Stimulated activated CD8-positive, alpha-beta memory T cell treated with anti-CD3 and anti-CD28 coated beads, Interleukin-12 subunit alpha, Interleukin-12 subunit beta, amount 100 ng/mL, for 4 hours (primary cell): ENCODE results near the gene PARP3.

Experiments used
- DNase-seq: peaks from one replicate; pipeline ENCODE4 v3.0.0-alpha.2; 2020; ENCODE audit warnings: low read depth

The PARP3 gene

DNA sequence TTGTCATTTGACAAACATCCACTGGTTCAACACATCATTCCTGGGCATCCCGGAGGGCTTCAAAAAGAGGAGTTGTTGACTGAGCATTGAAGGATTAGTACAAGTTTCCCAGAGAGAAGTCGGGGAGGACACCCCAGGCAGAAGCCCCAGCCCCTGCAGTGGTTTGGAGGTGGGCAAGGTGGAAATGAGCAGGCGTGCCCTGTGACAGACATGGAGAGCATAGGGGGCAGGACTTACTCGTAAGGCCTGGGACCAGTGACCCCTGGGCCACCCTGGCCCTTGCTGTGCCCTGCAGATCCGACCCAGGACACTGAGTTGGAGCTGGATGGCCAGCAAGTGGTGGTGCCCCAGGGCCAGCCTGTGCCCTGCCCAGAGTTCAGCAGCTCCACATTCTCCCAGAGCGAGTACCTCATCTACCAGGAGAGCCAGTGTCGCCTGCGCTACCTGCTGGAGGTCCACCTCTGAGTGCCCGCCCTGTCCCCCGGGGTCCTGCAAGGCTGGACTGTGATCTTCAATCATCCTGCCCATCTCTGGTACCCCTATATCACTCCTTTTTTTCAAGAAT, 5.9 kb downstream of the PARP3 start:
- DNase-seq, result no peak

DNA sequence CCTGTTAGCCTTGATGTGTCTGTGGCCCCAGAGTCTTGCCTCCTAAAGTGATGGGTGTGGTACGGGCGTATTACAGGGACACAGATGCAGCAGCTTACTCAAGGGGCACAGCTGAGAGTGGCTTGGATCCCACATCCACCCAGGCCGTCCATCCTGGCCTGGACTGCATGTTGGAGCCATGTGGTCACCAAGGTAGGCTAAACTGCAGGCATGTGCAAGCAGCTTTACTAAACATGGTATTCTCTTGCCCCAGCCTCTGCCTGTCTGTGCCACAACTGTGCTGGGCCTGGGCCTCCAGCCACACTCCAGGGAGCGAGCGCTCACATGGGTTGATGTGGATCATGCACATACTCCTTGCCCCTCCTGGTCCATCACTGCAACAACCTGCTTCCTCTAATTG, 7.0 kb downstream of the PARP3 start:
- DNase-seq, result no peak

DNA sequence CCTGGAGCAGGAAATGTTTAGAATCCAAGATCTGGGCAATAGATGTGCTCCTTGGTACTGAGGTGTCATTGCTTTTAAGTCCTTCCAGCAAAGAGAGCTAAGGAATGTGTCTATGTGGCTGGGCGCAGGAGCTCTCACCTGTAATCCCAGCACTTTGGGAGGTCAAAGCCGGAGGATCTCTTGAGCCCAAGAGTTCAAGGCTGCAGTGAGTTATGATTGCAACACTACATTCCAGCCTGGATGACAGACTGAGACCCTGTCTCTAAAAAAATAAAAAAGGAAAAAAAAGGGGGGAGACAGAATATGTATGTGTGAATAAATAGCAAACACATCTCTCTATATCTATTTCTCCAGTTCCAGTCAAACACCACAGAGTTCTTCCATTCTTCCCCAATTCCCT, 8.7 kb downstream of the PARP3 start:
- DNase-seq, result no peak

- no peak for DNase-seq
Observed at GRCh38 chr3:51953445-51953844, 11.3 kb downstream of the PARP3 start.

- DNase-seq, result no peak
Observed at GRCh38 chr3:51954105-51954504, 11.9 kb downstream of the PARP3 start.

DNA sequence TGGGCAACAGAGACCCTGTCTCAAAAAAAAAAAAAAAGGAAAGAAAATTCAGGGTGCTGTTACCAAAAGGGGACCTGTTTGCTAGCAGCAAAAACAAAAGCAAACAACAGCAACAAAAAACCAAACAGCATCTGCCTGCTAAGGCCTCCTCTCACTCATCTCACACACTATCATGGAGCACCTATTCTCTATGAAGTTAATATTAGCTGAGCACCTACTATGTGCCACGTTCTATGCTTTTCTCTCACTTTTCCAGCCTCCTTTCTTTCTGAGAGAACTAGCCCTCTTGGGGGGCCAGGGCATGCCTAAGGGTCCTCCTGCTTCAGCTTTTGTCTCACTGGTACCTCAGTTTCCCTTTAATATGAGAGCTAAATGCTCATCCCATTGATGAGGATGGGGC, 12.6 kb downstream of the PARP3 start:
- no peak for DNase-seq

GRCh38 chr3:51955175-51955892, 13.2 kb downstream of the PARP3 start, which contains the start of gene GPR62:
Gene GPR62, plus strand, starts transcription at chr3:51955381. Its CDS starts 272 bp downstream, at chr3:51955653.
- no peak for DNase-seq

DNA sequence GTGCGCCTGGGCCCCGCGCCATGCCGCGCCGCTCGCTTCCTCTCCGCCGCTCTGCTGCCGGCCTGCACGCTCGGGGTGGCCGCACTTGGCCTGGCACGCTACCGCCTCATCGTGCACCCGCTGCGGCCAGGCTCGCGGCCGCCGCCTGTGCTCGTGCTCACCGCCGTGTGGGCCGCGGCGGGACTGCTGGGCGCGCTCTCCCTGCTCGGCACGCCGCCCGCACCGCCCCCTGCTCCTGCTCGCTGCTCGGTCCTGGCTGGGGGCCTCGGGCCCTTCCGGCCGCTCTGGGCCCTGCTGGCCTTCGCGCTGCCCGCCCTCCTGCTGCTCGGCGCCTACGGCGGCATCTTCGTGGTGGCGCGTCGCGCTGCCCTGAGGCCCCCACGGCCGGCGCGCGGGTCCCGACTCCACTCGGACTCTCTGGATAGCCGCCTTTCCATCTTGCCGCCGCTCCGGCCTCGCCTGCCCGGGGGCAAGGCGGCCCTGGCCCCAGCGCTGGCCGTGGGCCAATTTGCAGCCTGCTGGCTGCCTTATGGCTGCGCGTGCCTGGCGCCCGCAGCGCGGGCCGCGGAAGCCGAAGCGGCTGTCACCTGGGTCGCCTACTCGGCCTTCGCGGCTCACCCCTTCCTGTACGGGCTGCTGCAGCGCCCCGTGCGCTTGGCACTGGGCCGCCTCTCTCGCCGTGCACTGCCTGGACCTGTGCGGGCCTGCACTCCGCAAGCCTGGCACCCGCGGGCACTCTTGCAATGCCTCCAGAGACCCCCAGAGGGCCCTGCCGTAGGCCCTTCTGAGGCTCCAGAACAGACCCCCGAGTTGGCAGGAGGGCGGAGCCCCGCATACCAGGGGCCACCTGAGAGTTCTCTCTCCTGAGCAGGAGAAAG, 14.0 kb downstream of the PARP3 start:
- no peak for DNase-seq

- DNase-seq, result no peak
Observed at GRCh38 chr3:51957520-51958205, 15.5 kb downstream of the PARP3 start.

DNA sequence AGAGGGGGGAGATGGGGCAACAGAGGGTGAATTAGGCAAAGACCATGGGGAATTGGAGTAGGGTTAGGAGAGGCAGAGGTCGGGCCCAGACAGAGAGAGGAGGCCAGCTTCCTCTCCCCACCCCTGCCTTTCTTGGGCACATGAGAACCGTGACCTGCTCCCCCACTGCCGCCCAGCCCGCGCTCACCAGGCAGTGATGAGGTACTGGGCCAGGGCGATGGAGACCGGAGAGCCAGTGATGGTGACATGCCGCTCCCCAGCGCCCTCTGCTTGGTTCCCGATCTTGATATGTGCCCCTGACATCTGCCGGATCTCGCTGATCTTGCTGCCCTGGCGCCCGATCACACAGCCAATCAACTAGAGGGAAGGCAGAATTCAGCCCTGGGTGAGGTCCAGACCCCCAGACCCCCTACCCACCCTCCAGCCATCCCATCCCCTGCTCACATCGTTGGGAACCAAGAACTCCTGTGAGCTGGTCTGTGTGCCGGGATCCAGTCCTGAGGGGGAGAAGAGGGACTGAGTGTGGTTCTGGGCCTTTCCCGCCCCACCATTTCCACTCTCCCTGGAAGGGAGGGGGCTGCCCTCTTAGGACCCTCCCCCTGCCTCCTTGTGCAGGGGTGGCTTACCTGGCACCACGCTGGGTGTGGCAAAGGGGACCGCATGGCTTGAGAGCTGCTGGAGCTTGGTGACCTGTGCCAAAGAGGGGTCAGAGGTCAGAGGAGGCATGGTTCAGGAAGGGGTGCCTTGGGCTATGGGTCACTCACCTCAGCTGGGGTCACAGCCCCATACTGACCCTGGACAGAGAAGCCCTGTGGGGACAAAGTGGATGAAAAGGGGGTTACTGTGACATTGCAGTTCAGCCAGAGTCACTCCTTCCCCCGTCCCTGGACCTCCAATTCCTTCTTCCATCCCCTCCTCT, 16.7 kb downstream of the PARP3 start:
- no peak for DNase-seq

- DNase-seq, result no peak
Observed at GRCh38 chr3:51959651-51960050, 17.5 kb downstream of the PARP3 start.

GRCh38 chr3:51960386-51960785, 18.2 kb downstream of the PARP3 start:
- no peak for DNase-seq

GRCh38 chr3:51961011-51961410, 18.8 kb downstream of the PARP3 start:
- DNase-seq, result no peak

- no peak for DNase-seq
Observed at GRCh38 chr3:51961602-51962569, 19.7 kb downstream of the PARP3 start.

DNA sequence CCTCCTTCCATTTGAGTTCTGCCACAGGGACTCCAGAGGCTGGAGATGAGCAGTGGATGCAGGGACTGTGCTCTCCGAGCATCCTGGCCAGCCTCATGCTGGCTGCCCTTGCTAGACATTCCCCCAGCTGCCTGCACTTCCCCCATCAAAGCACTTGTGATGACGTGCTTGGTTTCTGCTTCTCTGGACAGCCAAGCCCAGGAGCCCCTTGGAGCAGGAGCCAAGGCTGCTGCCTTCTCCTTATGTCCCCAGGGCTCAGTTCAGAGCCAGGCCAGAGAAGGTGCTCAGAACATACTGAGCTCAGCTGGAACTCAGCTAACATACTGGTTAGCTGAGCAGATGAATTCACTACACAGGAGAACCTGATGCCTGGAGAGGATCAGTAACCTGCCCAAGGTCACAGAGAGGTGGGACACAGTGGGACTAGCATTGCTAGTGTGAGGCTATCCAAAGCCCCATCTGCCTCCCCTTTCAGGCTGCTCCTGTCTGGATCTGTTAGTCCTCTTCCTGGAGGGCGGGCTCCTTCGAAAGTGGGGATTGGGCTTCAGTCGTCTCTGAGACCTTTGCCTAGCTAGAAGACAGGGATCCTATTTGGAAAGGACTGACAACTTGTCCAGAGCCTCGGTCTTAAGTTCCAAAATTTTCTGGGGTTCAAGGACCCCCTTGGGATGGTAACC, 20.8 kb downstream of the PARP3 start:
- no peak for DNase-seq

DNA sequence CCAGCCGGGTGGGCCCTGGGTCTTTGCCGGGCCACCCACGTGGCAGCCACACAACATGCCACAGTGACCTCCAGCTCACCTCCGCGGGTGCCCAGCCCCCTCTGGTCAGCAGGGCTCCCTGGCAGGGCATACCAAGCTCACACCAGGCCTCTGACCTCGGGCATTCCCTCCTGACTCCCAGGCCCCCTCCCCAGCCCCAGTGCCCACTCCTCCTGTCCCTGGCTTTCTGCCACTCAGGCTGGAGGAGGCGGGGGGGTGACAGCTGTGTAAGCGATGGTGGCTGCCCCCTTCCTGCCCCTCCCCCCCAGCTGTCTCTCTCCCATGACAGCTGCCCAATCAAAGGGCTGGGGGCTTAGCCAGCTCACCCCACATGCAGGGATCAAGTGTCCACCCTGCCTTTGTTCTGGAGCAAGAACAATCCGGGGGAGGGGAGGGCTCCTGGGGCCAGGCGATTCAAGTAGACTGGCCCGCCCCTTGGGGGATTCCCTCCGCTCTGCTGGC, 21.8 kb downstream of the PARP3 start:
- DNase-seq, result no peak

DNA sequence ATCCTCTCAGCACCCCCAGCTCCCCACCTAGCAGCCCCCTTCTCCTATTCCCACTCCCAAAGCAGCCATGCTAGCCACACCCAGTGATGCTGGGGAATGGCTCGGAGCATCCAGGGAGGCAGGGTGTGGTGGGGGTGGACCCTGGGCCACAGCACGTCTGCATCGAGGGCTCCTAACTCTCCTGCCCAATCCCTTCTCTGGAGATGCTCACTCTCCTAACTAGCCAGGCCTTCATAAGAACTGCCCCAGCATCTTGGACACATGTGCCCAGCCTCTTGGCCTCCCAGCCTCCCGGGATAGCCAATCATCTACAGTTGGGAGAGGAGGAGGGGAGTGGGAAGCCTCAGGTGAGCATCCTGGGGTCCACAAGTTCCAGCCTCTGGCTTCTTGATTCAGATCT, 22.4 kb downstream of the PARP3 start:
- no peak for DNase-seq

DNA sequence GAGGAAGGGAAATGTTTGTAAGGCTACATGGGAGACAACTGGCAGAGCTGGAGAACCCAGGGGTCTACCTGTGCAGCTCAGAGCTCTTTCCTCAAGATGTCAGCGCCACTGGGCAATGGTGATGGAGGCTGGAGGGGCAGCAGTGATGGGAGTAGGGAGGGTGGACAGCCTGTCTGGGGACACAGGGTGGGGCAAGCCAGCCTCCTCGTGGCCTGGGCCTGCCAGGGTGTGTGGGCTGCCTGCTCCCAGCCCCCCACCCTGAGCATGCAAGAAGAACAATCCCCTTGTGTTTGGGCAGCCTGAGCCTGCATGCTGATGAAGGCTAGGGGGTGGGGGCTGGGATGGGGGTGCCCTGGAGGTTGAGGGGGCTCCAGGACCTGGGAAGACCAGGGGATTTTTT, 23.9 kb downstream of the PARP3 start:
- DNase-seq, result no peak

DNA sequence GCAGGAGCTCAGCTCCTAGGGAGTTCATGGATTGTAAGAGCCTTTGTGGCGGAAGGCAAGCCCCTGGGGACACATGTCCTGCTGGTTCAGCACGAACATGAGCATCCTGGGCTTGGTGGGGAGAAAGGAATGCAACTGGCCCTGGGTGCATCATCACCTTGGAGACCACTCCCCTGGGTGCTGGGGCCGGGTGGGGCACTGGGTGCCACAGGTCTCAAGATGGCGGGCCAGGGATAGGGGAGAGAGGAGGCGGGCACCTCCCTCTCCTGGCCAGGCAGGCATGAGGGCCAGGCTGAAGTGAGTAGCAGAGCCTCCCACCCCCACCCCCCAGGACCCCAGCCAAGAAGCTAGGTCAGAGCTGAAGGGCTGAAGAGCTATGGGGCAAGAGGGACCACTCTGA, 24.3 kb downstream of the PARP3 start:
- DNase-seq, result no peak
